ENCODE results near the gene MUC13.
A peak's percentile ranks its signal among the peaks of the same experiment; 100 is the strongest.

The MUC13 gene

GRCh38 chr3:124942613-124943012 lies 8.1 kb upstream of the MUC13 start:
- no peak for DNase-seq (ENCODE audit: low spot score)

- no peak for DNase-seq (ENCODE audit: low spot score)
Observed at GRCh38 chr3:124941771-124942170, 7.2 kb upstream of the MUC13 start.

- no peak for DNase-seq (ENCODE audit: low spot score)
Observed at GRCh38 chr3:124939661-124940060, 5.1 kb upstream of the MUC13 start.

- no peak for DNase-seq (ENCODE audit: low spot score)
Observed at GRCh38 chr3:124938896-124939295, 4.3 kb upstream of the MUC13 start.

- no peak for DNase-seq (ENCODE audit: low spot score)
Observed at GRCh38 chr3:124937049-124937448, 2.5 kb upstream of the MUC13 start.

- no peak for DNase-seq (ENCODE audit: low spot score)
Observed at GRCh38 chr3:124935794-124936542, 1.4 kb upstream of the MUC13 start.

- DNase-seq (ENCODE audit: low spot score): no peak
Observed at GRCh38 chr3:124935264-124935663, 713 bp upstream of the MUC13 start.

- DNase-seq (ENCODE audit: low spot score): peak; percentile 64
Observed at GRCh38 chr3:124928333-124929202, 6.0 kb downstream of the MUC13 start.

GRCh38 chr3:124927574-124928045 lies 6.9 kb downstream of the MUC13 start:
- no peak for DNase-seq (ENCODE audit: low spot score)

- no peak for DNase-seq (ENCODE audit: low spot score)
Observed at GRCh38 chr3:124926426-124927101, 8.0 kb downstream of the MUC13 start.

GRCh38 chr3:124924741-124925140 lies 9.8 kb downstream of the MUC13 start:
- no peak for DNase-seq (ENCODE audit: low spot score)

- no peak for DNase-seq (ENCODE audit: low spot score)
Observed at GRCh38 chr3:124923833-124924232, 10.7 kb downstream of the MUC13 start.

- DNase-seq (ENCODE audit: low spot score): no peak
Observed at GRCh38 chr3:124920718-124921117, 13.8 kb downstream of the MUC13 start.

- no peak for DNase-seq (ENCODE audit: low spot score)
Observed at GRCh38 chr3:124919756-124920155, 14.8 kb downstream of the MUC13 start.

GRCh38 chr3:124918524-124918923 lies 16.0 kb downstream of the MUC13 start:
- no peak for DNase-seq (ENCODE audit: low spot score)

- no peak for DNase-seq (ENCODE audit: low spot score)
Observed at GRCh38 chr3:124916837-124917409, 17.6 kb downstream of the MUC13 start.

GRCh38 chr3:124915254-124915653 lies 19.3 kb downstream of the MUC13 start:
- no peak for DNase-seq (ENCODE audit: low spot score)

GRCh38 chr3:124907957-124908356 lies 26.6 kb downstream of the MUC13 start:
- no peak for DNase-seq (ENCODE audit: low spot score)

- DNase-seq (ENCODE audit: low spot score): no peak
Observed at GRCh38 chr3:124904835-124905492, 29.6 kb downstream of the MUC13 start.

- DNase-seq (ENCODE audit: low spot score): no peak
Observed at GRCh38 chr3:124903896-124904834, 30.4 kb downstream of the MUC13 start.
